ENCODE measurements around the gene ZNF618. TPM values are rescaled to one million over a fixed set of nuclear protein-coding genes. Genes with fewer than 3 reads are reported as not detected.

ZNF618 gene
- total RNA-seq, 1 donor from 2014 or later = 7.4 TPM

DNA sequence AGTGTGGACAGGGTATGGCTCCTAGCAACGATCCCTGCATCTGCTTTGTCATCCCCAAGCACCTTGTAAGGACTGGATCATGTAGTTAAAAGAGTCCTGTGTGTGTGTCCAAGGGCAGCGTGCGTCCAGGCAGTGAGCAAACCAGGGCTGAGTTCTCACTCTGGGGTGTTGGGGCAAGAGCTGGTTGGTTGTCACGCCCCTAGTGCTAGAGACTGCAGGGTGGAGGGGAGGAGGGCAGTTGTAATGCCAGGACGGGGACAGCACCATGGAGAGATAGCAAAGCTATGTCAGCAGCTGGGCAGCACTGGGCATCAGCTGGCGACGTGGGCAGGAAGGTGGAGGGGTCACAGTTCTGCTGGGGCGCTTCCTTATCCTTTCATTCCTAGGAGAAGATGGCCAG is 100.8 kb downstream of the ZNF618 start:
- Histone ChIP-seq H3K4me1 (no peaks in the 10 kb centered on the region), H3K36me3 (no peaks in the 10 kb centered on the region), H3K27me3 (no peaks in the 10 kb centered on the region), H3K4me3 (no peak overlapping the region), H3K27ac (no peak overlapping the region), H3K9me3 (no peaks in the 10 kb centered on the region)
- no peak for DNase-seq (ENCODE audit: extremely low spot score in 2 of 2)
- no peak for TF ChIP-seq POLR2AphosphoS5 (IDR thresholded peaks at IDR 0.05; ENCODE audit: insufficient read depth in 1 of 2, low read depth in 1 of 2)
- no peak for TF ChIP-seq POLR2A (IDR thresholded peaks at IDR 0.05)
- TF ChIP-seq CTCF (IDR thresholded peaks at IDR 0.05) = no peak
- intact Hi-C loops (cut with DNase I) = no loop called here

DNA sequence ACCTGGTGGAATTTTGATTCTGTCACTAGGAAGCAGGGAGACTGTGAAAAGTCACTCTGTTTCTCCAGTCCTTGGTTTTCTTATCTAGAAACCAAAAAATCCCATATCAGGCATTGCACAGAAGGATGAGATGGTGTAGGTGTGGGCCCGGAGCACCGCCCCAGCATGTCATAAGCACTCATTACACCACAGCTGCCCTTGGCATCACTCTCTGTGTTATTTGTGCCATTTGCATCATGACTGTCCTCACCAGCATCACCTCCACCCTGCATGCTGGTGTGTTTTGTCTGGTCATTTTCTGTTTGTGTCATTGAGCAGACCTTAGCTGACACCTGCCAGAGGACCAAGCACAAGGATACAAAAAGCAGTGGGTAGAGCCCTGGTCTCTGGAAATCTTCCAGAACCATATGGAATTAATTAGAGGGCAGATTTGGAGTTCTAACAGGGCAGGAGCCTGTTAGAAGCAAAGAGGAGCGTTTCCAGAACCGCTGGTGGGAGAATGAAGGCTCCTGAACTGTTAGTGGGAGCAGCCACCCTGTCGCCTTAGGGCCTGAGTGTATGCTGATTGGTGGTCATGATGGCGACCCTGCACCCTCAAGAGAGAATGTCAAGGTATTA is 102.7 kb downstream of the ZNF618 start:
- no peak overlapping the region for H3K27ac ChIP-seq
- intact Hi-C loops (cut with DNase I) = no loop called here
- no peaks in the 10 kb centered on the region for H3K27me3 ChIP-seq
- H3K9me3 ChIP-seq = no peaks in the 10 kb centered on the region
- no peaks in the 10 kb centered on the region for H3K4me1 ChIP-seq
- no peak overlapping the region for H3K4me3 ChIP-seq
- no peak for DNase-seq (ENCODE audit: extremely low spot score in 2 of 2)
- no peaks in the 10 kb centered on the region for H3K36me3 ChIP-seq
- TF ChIP-seq POLR2AphosphoS5 (IDR thresholded peaks at IDR 0.05; ENCODE audit: insufficient read depth in 1 of 2, low read depth in 1 of 2) (no peak), POLR2A (IDR thresholded peaks at IDR 0.05) (no peak), CTCF (IDR thresholded peaks at IDR 0.05) (no peak)

GRCh38 chr9:113979343-113980127 is 103.4 kb downstream of the ZNF618 start:
- no peaks in the 10 kb centered on the region for H3K36me3 ChIP-seq
- DNase-seq (ENCODE audit: extremely low spot score in 2 of 2) = no peak
- intact Hi-C loops (cut with DNase I) = no loop called here

GRCh38 chr9:113984639-113985380 is 108.7 kb downstream of the ZNF618 start:
- H3K4me3 ChIP-seq = no peak overlapping the region
- no peak for DNase-seq (ENCODE audit: extremely low spot score in 2 of 2)
- H3K27ac ChIP-seq = no peak overlapping the region
- H3K36me3 ChIP-seq = no peaks in the 10 kb centered on the region
- TF ChIP-seq POLR2AphosphoS5 (IDR thresholded peaks at IDR 0.05; ENCODE audit: insufficient read depth in 1 of 2, low read depth in 1 of 2) (no peak), CTCF (IDR thresholded peaks at IDR 0.05) (no peak)
- H3K27me3 ChIP-seq = no peaks in the 10 kb centered on the region
- H3K4me1 ChIP-seq = peaks cover 5% of the 10 kb centered on the region
- intact Hi-C loops (cut with DNase I) = no loop called here
- no peaks in the 10 kb centered on the region for H3K9me3 ChIP-seq

More at GRCh38 chr9:113979343-113980127, 103.4 kb downstream of the ZNF618 start:
- Histone ChIP-seq H3K4me1 (no peaks in the 10 kb centered on the region), H3K27ac (no peak overlapping the region), H3K9me3 (no peaks in the 10 kb centered on the region), H3K4me3 (no peak overlapping the region), H3K27me3 (no peaks in the 10 kb centered on the region)
- TF ChIP-seq CTCF (IDR thresholded peaks at IDR 0.05) (no peak), POLR2A (IDR thresholded peaks at IDR 0.05) (no peak), POLR2AphosphoS5 (IDR thresholded peaks at IDR 0.05; ENCODE audit: insufficient read depth in 1 of 2, low read depth in 1 of 2) (no peak)

All from vagina (tissue), 2 donors.